HAP-1 (cell line): ENCODE measurements around the gene FBLN2.

ENCODE experiments used
- DNase-seq, 2 experiments: peaks; one replicate each; pipeline ENCODE4 v3.0.0-alpha.2; 2016 to 2020; ENCODE audit warnings: low spot score in 2 of 2
- H3K27me3 ChIP-seq: fragments of 250-450 bp; sonication (Bioruptor Pico); 2 replicates; pipeline ENCODE4 v1.5.1; 2020; ENCODE audit warnings: low read depth, mild to moderate bottlenecking, moderate library complexity
- H3K36me3 ChIP-seq: fragments of 250-450 bp; sonication (Bioruptor Pico); replicated peaks from 2 replicates; pipeline ENCODE4 v1.5.1; 2020; ENCODE audit warnings: mild to moderate bottlenecking
- H3K4me1 ChIP-seq: fragments of 250-450 bp; sonication (Bioruptor Pico); 2 replicates; pipeline ENCODE4 v1.5.1; 2020; ENCODE audit warnings: mild to moderate bottlenecking
- H3K4me3 ChIP-seq: fragments of 250-450 bp; sonication (Bioruptor Pico); 2 replicates; pipeline ENCODE4 v1.5.1; 2020; ENCODE audit warnings: mild to moderate bottlenecking, moderate library complexity
- H3K9me3 ChIP-seq: fragments of 250-450 bp; sonication (Bioruptor Pico); 2 replicates; pipeline ENCODE4 v1.5.1; 2020; ENCODE audit warnings: mild to moderate bottlenecking, moderate library complexity
- in situ Hi-C: fragments of 300-500 bp; cut with MboI; formaldehyde crosslinking; loops from 3 replicates; pipeline ENCODE4 v1.14.3; 2020; ENCODE audit warnings: low sequenced_read_pairs, inconsistent platforms, mixed read lengths

The FBLN2 gene

DNA sequence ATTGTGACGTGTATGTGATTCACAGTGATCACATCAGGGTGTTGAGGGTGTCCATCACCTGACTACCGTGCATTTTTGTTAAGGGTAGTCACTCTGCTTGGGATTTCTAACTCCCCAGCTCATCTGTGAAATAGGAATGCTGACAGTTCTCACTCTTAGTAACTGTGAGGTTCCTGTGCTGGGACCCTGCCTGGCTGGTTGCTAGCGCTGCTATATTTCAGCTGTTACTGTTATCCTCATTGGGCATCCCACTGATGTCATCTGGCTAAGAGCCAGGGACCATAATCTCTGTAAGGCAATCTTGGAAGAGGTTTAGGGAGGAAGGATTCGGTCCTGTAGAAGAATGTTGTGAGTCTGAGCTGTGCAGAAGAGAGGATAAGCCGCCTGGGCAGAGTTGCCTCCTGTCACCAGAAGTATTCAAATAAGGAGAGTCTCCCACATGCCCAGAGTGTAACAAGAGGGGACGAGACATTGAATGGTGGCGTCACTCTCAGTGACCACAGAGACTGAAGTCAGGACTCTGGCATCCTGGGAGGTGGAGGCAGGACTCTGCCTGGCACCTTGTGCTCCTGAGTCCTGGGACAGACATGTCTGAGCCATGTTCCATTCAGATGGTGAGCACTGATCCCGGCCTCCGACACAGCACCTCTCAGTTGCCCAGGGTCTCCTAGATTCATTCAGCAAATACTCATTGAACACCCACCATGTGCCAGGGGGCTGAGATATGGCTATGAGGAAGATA, 52.2 kb downstream of the FBLN2 start:
- DNase-seq = no peak
- H3K4me1 ChIP-seq = no peaks in the 10 kb centered on the region
- no peaks in the 10 kb centered on the region for H3K9me3 ChIP-seq
- H3K4me3 ChIP-seq = no peak overlapping the region
- H3K36me3 ChIP-seq = no peaks in the 10 kb centered on the region
- in situ Hi-C loops = no loop called here
- H3K27me3 ChIP-seq = peaks cover 16% of the 10 kb centered on the region; the same call in 1 of the 2 replicates

DNA sequence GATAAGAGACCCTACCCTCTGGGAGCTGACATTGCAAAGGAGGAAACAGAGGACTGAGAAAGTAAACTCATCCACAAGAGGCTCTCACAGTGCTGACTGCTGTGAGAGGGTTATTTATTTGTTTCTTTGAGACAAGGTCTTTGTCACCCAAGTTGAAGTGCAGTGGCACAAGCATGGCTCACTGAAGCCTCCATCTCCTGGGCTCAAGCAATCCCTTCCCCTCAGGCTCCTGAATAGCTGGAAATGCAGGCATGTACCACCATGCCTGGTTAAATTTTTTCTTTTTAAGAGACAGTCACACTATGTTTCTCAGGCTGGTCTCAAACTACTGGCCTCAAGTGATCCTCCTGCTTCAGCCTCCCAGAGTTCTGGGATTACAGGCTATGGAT, 52.8 kb downstream of the FBLN2 start:
- Histone ChIP-seq H3K4me1 (no peaks in the 10 kb centered on the region), H3K4me3 (no peak overlapping the region), H3K27me3 (peaks cover 14% of the 10 kb centered on the region; the same call in 1 of the 2 replicates), H3K36me3 (no peaks in the 10 kb centered on the region), H3K9me3 (no peaks in the 10 kb centered on the region)
- in situ Hi-C loops = no loop called here
- DNase-seq = no peak

DNA sequence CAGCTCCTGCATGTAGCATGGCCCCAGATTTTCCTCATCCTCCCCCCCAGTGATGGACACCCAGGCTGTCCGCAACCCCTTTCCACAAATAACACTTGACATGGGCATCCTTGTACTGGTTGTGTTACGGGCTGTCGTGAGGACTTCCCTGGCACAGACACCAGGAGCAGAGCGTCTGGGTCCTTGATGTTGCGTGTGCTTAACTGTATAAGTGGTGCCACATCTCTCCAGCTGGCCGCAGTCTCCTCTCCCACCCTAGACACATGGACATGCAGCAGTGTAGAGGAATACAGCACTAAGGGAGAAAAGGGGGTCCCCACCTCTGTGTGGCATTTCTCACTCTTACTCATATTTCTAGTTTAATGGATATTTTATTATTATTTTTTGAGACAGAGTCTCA, 56.6 kb downstream of the FBLN2 start:
- Histone ChIP-seq H3K27me3 (peaks cover 8% of the 10 kb centered on the region; the same call in 1 of the 2 replicates), H3K9me3 (no peaks in the 10 kb centered on the region), H3K36me3 (no peaks in the 10 kb centered on the region), H3K4me1 (no peaks in the 10 kb centered on the region), H3K4me3 (no peak overlapping the region)
- in situ Hi-C loops = no loop called here
- DNase-seq = no peak

DNA sequence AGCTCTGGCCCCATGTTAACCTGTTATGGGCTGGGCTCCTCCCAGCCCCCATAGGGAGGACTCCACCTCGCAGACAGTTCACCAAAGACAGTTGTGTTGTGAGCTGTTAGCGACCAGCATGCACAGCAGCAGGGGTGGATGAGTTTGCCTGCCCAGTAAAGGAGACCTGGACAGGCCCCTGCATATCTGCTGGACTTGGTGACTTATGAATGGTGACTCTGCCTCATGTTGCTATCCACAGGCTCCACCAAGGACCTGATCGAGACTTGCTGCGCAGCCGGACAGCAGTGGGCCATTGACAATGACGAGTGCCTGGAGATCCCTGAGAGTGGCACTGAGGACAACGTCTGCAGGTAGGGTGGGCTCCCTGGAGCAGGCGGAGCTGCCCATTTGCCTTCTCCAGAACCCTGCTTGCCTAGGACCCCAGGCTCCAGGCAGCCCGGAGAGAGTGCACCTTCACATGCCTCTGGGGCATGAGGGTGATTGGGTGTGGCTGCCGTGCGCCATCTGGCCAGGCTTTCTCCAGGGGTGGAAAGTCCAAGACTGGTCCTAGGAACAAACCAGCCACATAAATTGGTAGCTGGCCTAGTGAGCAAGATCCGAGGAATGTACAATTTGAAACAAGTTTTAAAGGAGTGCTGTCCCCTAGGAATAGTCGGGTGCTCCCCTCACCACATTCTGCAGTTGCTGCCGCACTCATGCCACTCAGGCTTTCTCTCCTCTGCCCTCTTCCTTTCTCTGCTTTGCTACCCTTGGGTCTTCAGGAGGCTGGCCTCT, 59.1 kb downstream of the FBLN2 start:
- no peaks in the 10 kb centered on the region for H3K36me3 ChIP-seq
- in situ Hi-C loops = no loop called here
- H3K4me3 ChIP-seq = no peak overlapping the region
- no peaks in the 10 kb centered on the region for H3K4me1 ChIP-seq
- H3K27me3 ChIP-seq = peaks cover 6% of the 10 kb centered on the region; the same call in 1 of the 2 replicates
- no peak for DNase-seq
- no peaks in the 10 kb centered on the region for H3K9me3 ChIP-seq

DNA sequence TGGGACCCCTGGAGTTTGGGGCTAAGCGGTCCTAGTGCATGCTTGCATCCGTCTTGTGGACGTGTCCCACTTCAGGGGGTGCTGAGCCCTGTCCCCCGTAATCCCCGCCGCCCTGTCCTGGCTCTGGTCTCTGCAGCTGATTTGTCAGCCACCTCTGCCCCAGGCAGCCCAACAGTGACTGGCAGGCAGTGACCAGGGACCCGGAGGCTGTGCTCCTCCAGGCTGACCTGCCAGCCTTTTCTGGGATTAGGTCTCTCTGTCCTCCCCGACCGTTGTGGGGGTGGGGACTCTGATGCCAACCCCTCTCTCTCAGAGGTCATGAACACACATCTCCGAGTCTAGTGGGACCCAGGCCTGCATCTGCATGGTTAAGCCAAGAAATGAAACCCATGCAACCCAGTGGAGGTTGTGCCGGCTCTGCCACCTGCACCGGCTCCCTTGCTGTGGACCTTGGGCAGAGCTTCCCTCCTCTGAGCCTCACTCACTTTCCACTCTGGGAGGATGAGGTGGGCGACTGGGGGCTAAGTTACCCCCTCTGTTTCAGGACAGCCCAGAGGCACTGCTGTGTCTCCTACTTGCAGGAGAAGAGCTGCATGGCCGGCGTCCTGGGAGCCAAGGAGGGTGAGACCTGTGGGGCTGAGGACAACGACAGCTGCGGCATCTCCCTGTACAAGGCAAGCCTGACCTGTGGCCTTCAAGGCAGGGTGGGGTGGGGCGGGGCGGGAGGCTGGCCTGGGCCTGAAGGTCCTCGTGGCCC, 60.2 kb downstream of the FBLN2 start:
- no peak for DNase-seq
- no peaks in the 10 kb centered on the region for H3K36me3 ChIP-seq
- no peaks in the 10 kb centered on the region for H3K4me1 ChIP-seq
- peaks cover 6% of the 10 kb centered on the region; the same call in 1 of the 2 replicates for H3K27me3 ChIP-seq
- in situ Hi-C loops = no loop called here
- H3K4me3 ChIP-seq = no peak overlapping the region
- no peaks in the 10 kb centered on the region for H3K9me3 ChIP-seq

DNA sequence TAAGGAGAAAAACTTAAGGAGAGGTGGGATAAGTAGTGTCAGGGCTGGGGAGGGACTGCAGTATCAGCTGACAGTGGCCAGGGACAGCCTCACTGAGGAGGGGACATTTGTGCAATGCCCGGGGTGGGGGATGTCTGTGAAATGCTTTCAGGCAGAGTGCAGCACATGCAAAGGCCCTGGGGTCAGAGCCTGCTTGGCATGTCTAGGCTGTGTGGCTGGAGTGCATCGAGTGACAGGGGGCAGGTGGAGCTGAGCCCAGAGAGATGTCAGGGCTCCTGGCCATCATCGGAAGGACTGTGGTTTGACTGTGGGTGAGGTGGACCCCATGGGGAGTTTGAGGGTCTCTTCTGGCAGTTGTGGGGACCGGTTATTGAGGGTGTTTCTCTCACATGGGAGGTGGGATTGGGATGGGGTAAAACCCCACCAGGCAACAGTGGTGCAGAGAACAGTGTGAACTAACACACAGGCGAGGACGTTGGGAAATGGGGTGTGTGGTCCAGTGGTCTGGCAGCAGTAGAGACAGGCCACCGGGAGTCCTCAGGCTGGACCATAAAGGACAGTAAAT, 61.2 kb downstream of the FBLN2 start:
- Histone ChIP-seq H3K4me3 (no peak overlapping the region), H3K36me3 (no peaks in the 10 kb centered on the region), H3K4me1 (no peaks in the 10 kb centered on the region), H3K9me3 (no peaks in the 10 kb centered on the region), H3K27me3 (0 out of 2 replicates have a peak, but pooled peaks cover 6% of the 10 kb centered on the region)
- no peak for DNase-seq
- in situ Hi-C loops = no loop called here

DNA sequence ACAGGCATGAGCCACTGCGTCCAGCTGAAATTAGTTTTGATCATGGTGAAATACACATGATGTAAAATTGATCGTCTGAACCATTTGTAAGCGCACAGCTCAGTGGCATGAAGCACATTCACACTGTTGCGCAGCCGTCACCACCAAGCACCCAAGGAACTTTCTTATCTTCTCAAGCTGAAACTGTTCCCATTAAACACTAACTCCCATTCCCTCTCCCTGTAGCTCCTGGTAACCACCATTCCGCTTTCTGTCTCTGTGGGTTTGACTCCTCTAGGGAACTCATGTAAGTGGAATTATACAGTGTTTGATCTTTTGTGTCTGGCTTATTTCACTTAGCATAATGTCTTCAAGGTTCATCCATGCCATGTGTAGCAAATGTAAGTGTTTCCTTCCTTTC, 62.3 kb downstream of the FBLN2 start:
- no peak overlapping the region for H3K4me3 ChIP-seq
- in situ Hi-C loops = no loop called here
- 0 out of 2 replicates have a peak, but pooled peaks cover 3% of the 10 kb centered on the region for H3K27me3 ChIP-seq
- no peaks in the 10 kb centered on the region for H3K9me3 ChIP-seq
- H3K4me1 ChIP-seq = no peaks in the 10 kb centered on the region
- no peak for DNase-seq
- no peaks in the 10 kb centered on the region for H3K36me3 ChIP-seq

DNA sequence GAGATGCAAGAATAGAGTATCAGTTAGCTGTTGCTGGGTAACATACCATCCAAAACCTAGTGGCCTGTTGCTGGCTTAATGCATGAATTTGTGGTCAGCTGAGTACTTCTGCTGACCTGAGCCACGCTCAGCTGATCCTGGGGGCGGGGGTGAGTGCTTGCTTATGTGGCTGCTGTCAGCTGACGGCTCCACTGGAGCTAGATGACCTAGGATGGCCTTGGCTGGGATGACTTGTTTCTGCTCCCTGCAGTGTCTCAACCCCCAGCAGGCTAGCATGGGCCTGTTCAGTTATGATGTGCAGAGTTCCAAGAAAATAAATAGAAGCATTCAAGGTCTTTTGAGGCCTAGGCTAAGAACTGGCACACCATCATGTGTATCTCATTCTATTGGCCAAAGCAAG, 63.9 kb downstream of the FBLN2 start:
- Histone ChIP-seq H3K4me3 (no peak overlapping the region), H3K9me3 (no peaks in the 10 kb centered on the region), H3K27me3 (0 out of 2 replicates have a peak, but pooled peaks cover 3% of the 10 kb centered on the region), H3K36me3 (no peaks in the 10 kb centered on the region), H3K4me1 (no peaks in the 10 kb centered on the region)
- DNase-seq = no peak
- in situ Hi-C loops = no loop called here

DNA sequence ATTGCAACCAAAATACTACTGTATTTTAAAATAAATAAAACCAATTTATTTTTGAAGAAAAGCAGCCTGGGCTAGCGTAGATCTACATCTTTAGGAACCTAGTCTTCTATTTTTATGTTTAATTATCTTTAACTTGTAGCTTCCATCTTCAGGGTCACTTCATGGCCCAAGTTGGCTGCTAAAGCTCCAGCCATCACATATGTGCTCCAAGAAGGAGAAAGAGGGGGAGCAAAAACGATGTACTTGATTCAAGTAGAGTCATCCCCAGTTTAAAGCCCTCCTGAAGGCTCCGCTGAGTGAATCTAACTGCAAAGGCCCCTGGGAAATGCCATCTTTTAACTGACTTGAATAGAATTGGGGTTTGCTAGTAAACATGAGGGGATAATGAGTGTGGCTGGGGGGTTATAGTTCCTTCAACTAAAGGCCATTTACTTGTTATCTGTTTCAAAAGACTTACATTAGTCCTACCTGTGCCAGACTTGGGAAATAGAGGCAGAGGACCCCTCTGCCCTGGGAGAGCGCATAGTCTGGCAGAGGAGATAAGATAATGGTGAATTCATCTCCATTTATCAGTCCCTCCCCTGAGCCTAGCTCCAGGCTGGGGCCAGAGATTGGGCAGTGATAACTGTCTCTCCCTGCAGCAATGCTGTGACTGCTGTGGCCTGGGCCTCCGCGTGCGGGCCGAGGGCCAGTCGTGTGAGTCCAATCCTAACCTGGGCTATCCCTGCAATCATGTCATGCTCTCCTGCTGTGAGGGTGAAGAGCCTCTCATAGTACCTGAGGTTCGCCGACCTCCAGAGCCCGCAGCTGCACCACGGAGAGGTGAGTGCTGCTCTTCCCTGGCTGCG, 64.6 kb downstream of the FBLN2 start:
- no peak overlapping the region for H3K4me3 ChIP-seq
- 0 out of 2 replicates have a peak, but pooled peaks cover 3% of the 10 kb centered on the region for H3K27me3 ChIP-seq
- no peaks in the 10 kb centered on the region for H3K4me1 ChIP-seq
- H3K9me3 ChIP-seq = no peaks in the 10 kb centered on the region
- DNase-seq = no peak
- in situ Hi-C loops = no loop called here
- no peaks in the 10 kb centered on the region for H3K36me3 ChIP-seq

DNA sequence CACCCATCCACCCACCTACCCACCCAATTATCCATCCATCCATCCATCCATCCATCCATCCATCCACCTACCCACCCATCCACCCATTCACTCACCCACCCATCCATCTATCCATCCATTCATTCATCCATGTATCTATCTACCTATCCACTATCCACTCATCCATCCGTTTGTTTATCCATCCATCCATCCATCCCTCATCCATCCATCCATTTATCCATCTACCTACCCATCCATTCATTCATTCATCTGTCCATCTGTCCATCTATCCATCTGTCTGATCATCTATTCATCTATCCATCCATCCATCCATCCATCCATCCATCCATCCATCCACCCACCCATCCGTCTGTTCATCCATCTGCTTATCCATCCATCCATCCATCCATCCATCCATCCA, 65.7 kb downstream of the FBLN2 start:
- in situ Hi-C loops = no loop called here
- no peaks in the 10 kb centered on the region for H3K27me3 ChIP-seq
- no peak for DNase-seq
- no peak overlapping the region for H3K4me3 ChIP-seq
- no peaks in the 10 kb centered on the region for H3K36me3 ChIP-seq
- no peaks in the 10 kb centered on the region for H3K4me1 ChIP-seq
- H3K9me3 ChIP-seq = no peaks in the 10 kb centered on the region

DNA sequence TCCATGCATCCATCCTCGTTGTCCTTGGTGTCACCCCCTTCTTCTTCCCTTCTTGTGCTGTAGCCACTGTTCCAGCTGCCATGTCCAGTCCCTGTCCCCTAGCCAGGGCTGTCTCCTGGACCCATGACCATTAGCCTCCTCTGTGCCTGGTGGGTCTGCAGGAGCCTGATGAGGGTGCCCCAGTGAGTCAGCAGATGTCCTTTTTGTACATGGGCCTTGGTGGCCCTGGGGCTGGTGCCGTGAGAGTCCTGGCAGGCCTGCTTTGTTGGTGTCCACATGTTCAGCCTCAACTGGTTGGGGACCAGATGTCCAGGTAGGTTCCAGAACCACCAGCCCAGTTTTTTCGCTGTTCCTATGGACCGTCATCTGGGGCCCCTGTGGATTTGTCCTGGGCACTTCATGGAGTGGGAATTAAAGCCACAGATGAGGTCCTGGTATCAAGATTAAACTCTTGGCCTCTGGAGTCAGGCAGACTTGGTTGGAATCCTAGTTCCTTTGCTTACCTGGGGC, 66.1 kb downstream of the FBLN2 start:
- no peaks in the 10 kb centered on the region for H3K36me3 ChIP-seq
- DNase-seq = no peak
- in situ Hi-C loops = no loop called here

DNA sequence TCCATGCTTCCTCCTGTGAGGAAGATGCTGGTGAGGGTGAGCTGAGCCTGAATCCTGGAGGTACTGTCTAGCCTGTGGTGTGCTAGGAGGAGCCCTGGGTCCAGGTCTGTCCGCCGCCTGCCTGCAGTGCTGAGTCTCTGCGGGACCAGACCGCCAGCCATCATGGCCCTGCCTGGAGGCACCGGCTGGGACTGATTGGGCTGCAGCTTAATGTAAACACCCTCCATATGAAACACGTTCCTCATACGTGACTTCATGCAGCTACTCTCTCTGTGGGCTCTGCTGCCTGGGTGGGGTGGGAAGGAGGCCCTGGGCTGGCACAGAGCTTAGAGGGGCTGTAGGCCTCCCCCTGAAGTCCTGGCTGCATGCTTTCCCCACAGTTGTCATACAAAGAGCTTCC, 67.4 kb downstream of the FBLN2 start:
- in situ Hi-C loops = no loop called here
- Histone ChIP-seq H3K27me3 (no peaks in the 10 kb centered on the region), H3K9me3 (no peaks in the 10 kb centered on the region), H3K4me3 (no peak overlapping the region), H3K4me1 (no peaks in the 10 kb centered on the region), H3K36me3 (no peaks in the 10 kb centered on the region)
- DNase-seq = no peak

More for the DNA sequence above, 66.1 kb downstream of the FBLN2 start:
- H3K4me1 ChIP-seq = no peaks in the 10 kb centered on the region
- H3K4me3 ChIP-seq = no peak overlapping the region
- H3K27me3 ChIP-seq = no peaks in the 10 kb centered on the region
- H3K9me3 ChIP-seq = no peaks in the 10 kb centered on the region
